Gastrocnemius medialis (tissue), 4 donors: ENCODE measurements around the gene NCAPH2. TPM values are rescaled to one million over a fixed set of nuclear protein-coding genes. Genes with fewer than 3 reads are reported as not detected.

Source experiments
- ATAC-seq, 2 donors: fragments of 150-250 bp; one replicate each; pipeline ENCODE4 v1.9.1; 2016
- DNase-seq, 2 donors: peaks; one replicate each; pipeline ENCODE4 v3.0.0-alpha.2; 2019
- H3K27ac ChIP-seq, 4 donors: fragments of 200-600 bp; sonication (generic); 1 replicate in 1 of 4; 2 replicates in 3 of 4; pipeline ENCODE4 v1.5.1; 2016 to 2018; ENCODE audit warnings: mild to moderate bottlenecking in 2 of 4, moderate library complexity in 1 of 4
- H3K27me3 ChIP-seq, 3 donors: fragments of 200-600 bp; sonication (generic) in 2 of 3; 1 replicate in 1 of 3; 2 replicates in 2 of 3; pipeline versions ENCODE4 v1.5.1 to v1.6.0; 2016 to 2019; ENCODE audit warnings: mild to moderate bottlenecking in 1 of 3, moderate library complexity in 1 of 3
- H3K36me3 ChIP-seq, 2 donors: fragments of 200-600 bp; sonication (generic) in 1 of 2; one replicate each; pipeline ENCODE4 v1.5.1; 2017 to 2018
- H3K4me1 ChIP-seq, 2 donors: fragments of 200-600 bp; sonication (generic) in 1 of 2; one replicate each; pipeline ENCODE4 v1.5.1; 2016 to 2017; ENCODE audit warnings: mild to moderate bottlenecking in 2 of 2
- H3K4me3 ChIP-seq, 4 donors: fragments of 200-600 bp; sonication (generic) in 3 of 4; 1 replicate in 1 of 4; 2 replicates in 3 of 4; pipeline ENCODE4 v1.5.1; 2016 to 2019; ENCODE audit warnings: mild to moderate bottlenecking in 2 of 4
- H3K9me3 ChIP-seq, 3 donors: fragments of 200-600 bp; sonication (generic) in 2 of 3; 1 replicate in 1 of 3; 2 replicates in 2 of 3; pipeline ENCODE4 v1.5.1; 2016 to 2019
- POLR2A ChIP-seq, 2 donors: fragments of 450-650 bp; IDR thresholded peaks; one replicate each; pipeline ENCODE4 v1.6.1; 2017; ENCODE audit warnings: antibody characterized with exemption in 2 of 2, mild to moderate bottlenecking in 2 of 2, moderate library complexity in 2 of 2
- in situ Hi-C, 4 donors: fragments of 200-750 bp; cut with MboI; loops; one replicate each; pipeline versions ENCODE4 v1.15.0 to v1.8.0; 2017; ENCODE audit warnings: low sequenced_read_pairs in 4 of 4
- intact Hi-C: fragments of 100-400 bp; cut with DNase I; formaldehyde crosslinking; loops from one replicate; pipeline ENCODE4 v1.15.1; 2023; ENCODE audit warnings: low total_unique reads
- total RNA-seq, 4 donors: library from RNA; depleted of rRNA; stranded (reverse); fragments of >200 nt; gene quantifications; one replicate each; pipeline versions ENCODE4 v1.1.0 to v1.2.3, GENCODE V29; 2016
- TF ChIP-seq, protein P1 (sequence below), 5 experiments: fragments of 450-650 bp in 3 of 5; fragments of 200-600 bp in 2 of 5; sonication (generic) in 2 of 5; IDR thresholded peaks in 4 of 5; conservative IDR thresholded peaks in 1 of 5; 1 replicate in 4 of 5; 2 replicates in 1 of 5; pipeline ENCODE4 v1.5.1; 2016 to 2019; ENCODE audit warnings: antibody characterized with exemption in 5 of 5, mild to moderate bottlenecking in 3 of 5, moderate library complexity in 3 of 5

Gene NCAPH2
- total RNA-seq, 4 donors from 2014 or later, result 19.0 to 29.3 (median 23.4) TPM

GRCh38 chr22:50476868-50477267 lies 31.2 kb upstream of the NCAPH2 start:
- Histone ChIP-seq H3K9me3 (no peaks in the 10 kb centered on the region), H3K4me3 (no peak overlapping the region), H3K27me3 (peaks cover 20 to 23% (median 22%) of the 10 kb centered on the region in 3 donors), H3K4me1 (peaks cover 25 to 27% of the 10 kb centered on the region in 2 donors), H3K27ac (no peak overlapping the region), H3K36me3 (no peaks in the 10 kb centered on the region)
- intact Hi-C loops (no loop called here), in situ Hi-C loops (no loop called here)
- no peak for ATAC-seq
- no peak for DNase-seq
- TF ChIP-seq, protein P1, sequence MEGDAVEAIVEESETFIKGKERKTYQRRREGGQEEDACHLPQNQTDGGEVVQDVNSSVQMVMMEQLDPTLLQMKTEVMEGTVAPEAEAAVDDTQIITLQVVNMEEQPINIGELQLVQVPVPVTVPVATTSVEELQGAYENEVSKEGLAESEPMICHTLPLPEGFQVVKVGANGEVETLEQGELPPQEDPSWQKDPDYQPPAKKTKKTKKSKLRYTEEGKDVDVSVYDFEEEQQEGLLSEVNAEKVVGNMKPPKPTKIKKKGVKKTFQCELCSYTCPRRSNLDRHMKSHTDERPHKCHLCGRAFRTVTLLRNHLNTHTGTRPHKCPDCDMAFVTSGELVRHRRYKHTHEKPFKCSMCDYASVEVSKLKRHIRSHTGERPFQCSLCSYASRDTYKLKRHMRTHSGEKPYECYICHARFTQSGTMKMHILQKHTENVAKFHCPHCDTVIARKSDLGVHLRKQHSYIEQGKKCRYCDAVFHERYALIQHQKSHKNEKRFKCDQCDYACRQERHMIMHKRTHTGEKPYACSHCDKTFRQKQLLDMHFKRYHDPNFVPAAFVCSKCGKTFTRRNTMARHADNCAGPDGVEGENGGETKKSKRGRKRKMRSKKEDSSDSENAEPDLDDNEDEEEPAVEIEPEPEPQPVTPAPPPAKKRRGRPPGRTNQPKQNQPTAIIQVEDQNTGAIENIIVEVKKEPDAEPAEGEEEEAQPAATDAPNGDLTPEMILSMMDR (IDR thresholded peaks at IDR 0.05 in 4 of 5, conservative IDR thresholded peaks at IDR 0.05 in 1 of 5), result no peak
- no peak for TF ChIP-seq POLR2A (IDR thresholded peaks at IDR 0.05)

GRCh38 chr22:50477923-50478322 lies 30.1 kb upstream of the NCAPH2 start:
- ATAC-seq (no peak), DNase-seq (no peak)
- Histone ChIP-seq H3K9me3 (no peaks in the 10 kb centered on the region), H3K36me3 (no peaks in the 10 kb centered on the region), H3K4me1 (peaks cover 14 to 17% of the 10 kb centered on the region in 2 donors), H3K4me3 (no peak overlapping the region), H3K27ac (no peak overlapping the region), H3K27me3 (peaks cover 31 to 34% (median 32%) of the 10 kb centered on the region in 3 donors)
- TF ChIP-seq, protein P1 (IDR thresholded peaks at IDR 0.05 in 4 of 5, conservative IDR thresholded peaks at IDR 0.05 in 1 of 5), result no peak
- in situ Hi-C loops (no loop called here), intact Hi-C loops (no loop called here)

DNA sequence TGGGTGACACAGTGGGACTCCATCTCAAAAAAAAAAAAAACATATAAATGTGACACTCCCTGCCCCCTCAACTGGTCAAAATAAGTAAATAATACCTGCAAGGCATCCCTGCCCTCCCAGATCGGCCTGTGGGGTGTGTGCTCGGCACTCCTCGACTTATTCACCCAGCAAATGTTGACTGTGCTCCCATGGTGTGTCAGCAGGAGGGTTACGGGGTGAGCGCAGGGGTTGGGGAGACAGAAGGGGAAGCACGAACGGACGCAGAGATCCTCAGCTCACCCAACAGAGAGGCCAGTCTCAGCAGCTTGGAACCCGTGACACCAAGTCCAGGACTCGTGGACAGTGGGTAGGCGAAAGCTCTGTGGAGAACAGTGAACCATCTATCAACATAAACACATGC lies 28.3 kb upstream of the NCAPH2 start:
- Histone ChIP-seq H3K4me1 (peaks cover 3 to 5% of the 10 kb centered on the region in 2 donors), H3K9me3 (no peaks in the 10 kb centered on the region), H3K36me3 (no peaks in the 10 kb centered on the region), H3K4me3 (no peak overlapping the region), H3K27ac (no peak overlapping the region), H3K27me3 (peaks cover 38 to 45% (median 39%) of the 10 kb centered on the region in 3 donors)
- TF ChIP-seq, protein P1 (IDR thresholded peaks at IDR 0.05 in 4 of 5, conservative IDR thresholded peaks at IDR 0.05 in 1 of 5), result no peak
- TF ChIP-seq POLR2A (IDR thresholded peaks at IDR 0.05), result no peak
- DNase-seq (no peak), ATAC-seq (no peak)
- in situ Hi-C loops (no loop called here), intact Hi-C loops (no loop called here)

- Histone ChIP-seq H3K9me3 (no peaks in the 10 kb centered on the region), H3K4me3 (peak overlapping the region in 3 of 4 donors; percentile 19 to 35 (median 31)), H3K27ac (no peak overlapping the region), H3K27me3 (peaks cover 39 to 45% (median 44%) of the 10 kb centered on the region in 3 donors), H3K36me3 (no peaks in the 10 kb centered on the region), H3K4me1 (no peaks in the 10 kb centered on the region)
- in situ Hi-C loops (no loop called here), intact Hi-C loops (no loop called here)
- ATAC-seq (no peak), DNase-seq (no peak)
- TF ChIP-seq, protein P1 (IDR thresholded peaks at IDR 0.05 in 4 of 5, conservative IDR thresholded peaks at IDR 0.05 in 1 of 5), result no peak
- TF ChIP-seq POLR2A (IDR thresholded peaks at IDR 0.05), result no peak
Observed at GRCh38 chr22:50481045-50481439, 27.0 kb upstream of the NCAPH2 start.
